HG03558 (cell line): ENCODE data around the gene TRPM2.

Experiments used
- ATAC-seq: cut with Tn5 transposase; IDR thresholded peaks from one replicate; pipeline ENCODE4 v1.9.1; 2021; ENCODE audit warnings: moderate number of reproducible peaks; ENCODE audit not compliant: unreplicated experiment; ENCODE audit errors: extremely low read depth

TRPM2 gene

GRCh38 chr21:44423941-44424607 lies 70.7 kb downstream of the TRPM2 start:
- no peak for ATAC-seq

- ATAC-seq, result no peak
These were observed 71.3 kb downstream of the TRPM2 start for GRCh38 chr21:44424608-44425306.

GRCh38 chr21:44425307-44425894 lies 72.0 kb downstream of the TRPM2 start:
- no peak for ATAC-seq

- ATAC-seq, result no peak
These were observed 72.7 kb downstream of the TRPM2 start for GRCh38 chr21:44425895-44426662.

GRCh38 chr21:44426663-44427191 lies 73.3 kb downstream of the TRPM2 start:
- ATAC-seq, result no peak

- no peak for ATAC-seq
These were observed 74.1 kb downstream of the TRPM2 start for GRCh38 chr21:44427241-44428120.

GRCh38 chr21:44428281-44428960 lies 75.0 kb downstream of the TRPM2 start:
- no peak for ATAC-seq

- ATAC-seq, result no peak
These were observed 76.5 kb downstream of the TRPM2 start for GRCh38 chr21:44429894-44430293.

- ATAC-seq, result no peak
These were observed 77.9 kb downstream of the TRPM2 start for GRCh38 chr21:44431300-44431699.

- no peak for ATAC-seq
These were observed 79.7 kb downstream of the TRPM2 start for GRCh38 chr21:44432841-44433790.

GRCh38 chr21:44433791-44434567 lies 80.6 kb downstream of the TRPM2 start:
- no peak for ATAC-seq

GRCh38 chr21:44434568-44434925 lies 81.1 kb downstream of the TRPM2 start:
- no peak for ATAC-seq

GRCh38 chr21:44434936-44435635 lies 81.7 kb downstream of the TRPM2 start:
- ATAC-seq, result no peak

- ATAC-seq, result no peak
These were observed 82.7 kb downstream of the TRPM2 start for GRCh38 chr21:44436111-44436611.

GRCh38 chr21:44436958-44437357 lies 83.5 kb downstream of the TRPM2 start:
- ATAC-seq, result no peak

GRCh38 chr21:44437371-44437695 lies 83.9 kb downstream of the TRPM2 start:
- ATAC-seq, result no peak
